Body of pancreas (tissue), 4 donors: Measurements from ENCODE around the gene ENO4.

Experiments used
- CTCF ChIP-seq, 7 experiments: fragments of 450-650 bp in 4 of 7; fragments of 200-600 bp in 3 of 7; sonication (generic) in 3 of 7; IDR thresholded peaks; one replicate each; pipeline ENCODE4 v1.5.1; 2016 to 2019; ENCODE audit warnings: antibody characterized with exemption in 7 of 7
- POLR2A ChIP-seq, 3 donors: fragments of 450-650 bp; IDR thresholded peaks; one replicate each; pipeline ENCODE4 v1.6.1; 2016; ENCODE audit warnings: antibody characterized with exemption in 3 of 3, mild to moderate bottlenecking in 2 of 3

- TF ChIP-seq CTCF (IDR thresholded peaks at IDR 0.05), result no peak
- TF ChIP-seq POLR2A (IDR thresholded peaks at IDR 0.05), result no peak
Observed at GRCh38 chr10:116811691-116812090, 37.6 kb upstream of the ENO4 start.
